Activated T-cell treated with anti-CD3 and anti-CD28 coated beads, Interleukin-2, amount 50 U/mL, for 72 hours (primary cell): ENCODE data around the gene CNBD2. TPM values are rescaled to one million over a fixed set of nuclear protein-coding genes. Genes with fewer than 3 reads are reported as not detected.
"Not testable (repeated sequence)": the region's sequence is repeated elsewhere in the genome, so short reads cannot be mapped to it uniquely, and the experiment has no call there.

ENCODE experiments used
- ATAC-seq, 2 donors: fragments of 150-1000 bp; cut with Tn5 transposase; replicated peaks in 1 of 2; 2 replicates each; pipeline ENCODE4 v1.10.0; 2021; ENCODE audit warnings: moderate library complexity in 2 of 2, mild to moderate bottlenecking in 1 of 2
- DNase-seq, 2 donors: peaks; one replicate each; pipeline ENCODE4 v3.0.0; 2021 to 2022; ENCODE audit warnings: mixed read lengths in 1 of 2
- H3K27ac Mint-ChIP-seq: one replicate; pipeline ENCODE4 v1.8.0; 2022; ENCODE audit warnings: mild to moderate bottlenecking, moderate library complexity, mixed read lengths
- H3K27me3 Mint-ChIP-seq: one replicate; pipeline ENCODE4 v1.8.0; 2022; ENCODE audit warnings: low read depth, mixed read lengths
- H3K36me3 Mint-ChIP-seq, 2 donors: one replicate each; pipeline ENCODE4 v1.8.0; 2022; ENCODE audit warnings: mixed read lengths in 2 of 2, mild to moderate bottlenecking in 1 of 2; ENCODE audit not compliant: insufficient read depth in 2 of 2
- H3K4me1 Mint-ChIP-seq: one replicate; pipeline ENCODE4 v1.8.0; 2022; ENCODE audit warnings: low read depth, mixed read lengths
- H3K4me3 Mint-ChIP-seq, 2 donors: one replicate each; pipeline ENCODE4 v1.8.0; 2022; ENCODE audit warnings: mild to moderate bottlenecking in 2 of 2, mixed read lengths in 2 of 2, moderate library complexity in 2 of 2
- H3K9me3 Mint-ChIP-seq, 2 donors: one replicate each; pipeline ENCODE4 v1.8.0; 2022; ENCODE audit warnings: mixed read lengths in 2 of 2
- total RNA-seq, 2 donors: library from RNA; stranded (reverse); gene quantifications; one replicate each; pipeline ENCODE4 v1.2.3, GENCODE V29; 2022

Gene CNBD2
- total RNA-seq, 2 donors from 2014 or later, result 8.4 to 10.2 TPM

DNA sequence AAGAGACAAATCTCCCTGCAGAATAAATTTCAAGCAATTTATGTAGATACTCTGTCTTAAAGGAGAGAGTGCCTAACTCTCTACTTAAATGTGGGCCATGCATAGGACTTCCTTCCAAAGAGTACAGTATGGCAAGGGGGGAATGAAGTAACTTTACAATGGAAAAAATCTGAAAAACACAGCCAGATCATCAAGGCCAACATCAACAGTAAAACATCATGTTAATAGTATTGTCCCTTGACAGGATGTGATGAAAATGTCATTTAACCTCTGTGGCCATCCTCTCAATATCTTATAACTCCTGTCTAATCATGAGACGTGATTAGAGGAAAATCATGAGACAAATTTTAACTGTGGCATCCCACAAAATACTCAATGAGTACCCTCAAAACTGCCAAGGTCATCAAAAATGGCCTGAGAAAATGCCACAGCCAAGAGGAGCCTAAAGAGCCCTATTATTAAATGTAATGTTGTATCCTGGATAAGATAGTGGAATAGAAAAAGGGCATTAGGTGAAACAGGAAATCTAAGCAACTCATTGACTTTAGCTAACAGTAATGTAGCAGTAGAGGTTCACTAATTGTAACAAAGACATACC is 47.5 kb downstream of the CNBD2 start:
- H3K27ac Mint-ChIP-seq, result no peak overlapping the region
- no peak overlapping the region for H3K4me3 Mint-ChIP-seq
- no peaks in the 10 kb centered on the region for H3K27me3 Mint-ChIP-seq
- no peaks in the 10 kb centered on the region for H3K9me3 Mint-ChIP-seq
- DNase-seq, result no peak
- ATAC-seq, result no peak
- no peaks in the 10 kb centered on the region for H3K4me1 Mint-ChIP-seq
- H3K36me3 Mint-ChIP-seq, result no peaks in the 10 kb centered on the region

DNA sequence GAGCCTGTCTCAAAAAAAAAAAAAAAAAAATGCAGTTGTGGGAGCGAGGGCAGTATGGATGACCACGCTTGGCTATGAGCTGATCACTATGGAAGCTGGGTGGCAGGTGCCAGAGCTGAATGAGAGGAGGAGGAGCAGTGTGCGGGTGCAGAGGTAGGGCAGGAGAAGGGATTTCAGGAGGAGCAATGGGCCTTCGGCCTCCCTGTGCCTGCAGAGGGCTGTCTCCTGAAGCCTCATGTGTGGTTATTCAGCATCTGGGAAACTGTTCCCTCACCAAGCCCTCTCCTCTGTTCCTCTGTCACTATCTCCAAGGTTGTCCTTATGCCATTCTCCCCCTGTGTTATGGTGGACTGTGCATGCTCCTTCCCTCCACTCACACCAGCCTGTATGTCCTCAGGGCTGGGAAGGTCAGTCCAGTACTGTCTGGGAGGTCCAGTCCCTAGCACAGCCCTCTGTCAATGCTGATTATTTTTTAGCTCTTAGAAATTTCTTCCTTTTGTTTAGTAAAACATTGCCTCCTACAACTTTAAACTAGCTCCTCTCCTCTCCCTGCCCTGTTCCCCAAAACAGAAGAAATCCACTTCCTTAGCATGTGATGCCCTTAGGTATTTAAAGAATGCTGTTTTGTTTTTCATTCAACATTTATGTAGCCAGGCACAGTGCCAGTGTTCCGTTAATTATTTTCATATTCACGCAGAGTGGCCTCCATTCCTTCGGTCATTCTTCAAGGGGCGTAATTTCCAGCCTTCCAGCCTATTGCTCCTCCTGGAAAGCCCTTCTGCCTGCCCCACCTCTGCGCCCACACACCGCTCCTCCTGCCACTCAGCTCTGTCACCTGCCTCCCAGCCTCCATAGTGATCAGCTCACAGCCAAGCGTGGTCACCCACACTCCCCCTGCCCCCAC is 48.9 kb downstream of the CNBD2 start:
- H3K36me3 Mint-ChIP-seq, result no peaks in the 10 kb centered on the region
- H3K27me3 Mint-ChIP-seq, result no peaks in the 10 kb centered on the region
- H3K27ac Mint-ChIP-seq, result no peak overlapping the region
- no peaks in the 10 kb centered on the region for H3K4me1 Mint-ChIP-seq
- no peak overlapping the region for H3K4me3 Mint-ChIP-seq
- no peak for DNase-seq
- no peak for ATAC-seq
- H3K9me3 Mint-ChIP-seq, result no peaks in the 10 kb centered on the region

GRCh38 chr20:36018208-36018988 is 50.0 kb downstream of the CNBD2 start:
- Mint-ChIP-seq H3K9me3 (no peaks in the 10 kb centered on the region), H3K4me1 (no peaks in the 10 kb centered on the region), H3K27me3 (no peaks in the 10 kb centered on the region), H3K27ac (no peak overlapping the region), H3K4me3 (no peak overlapping the region), H3K36me3 (no peaks in the 10 kb centered on the region)
- ATAC-seq, result no peak
- DNase-seq, result no peak

DNA sequence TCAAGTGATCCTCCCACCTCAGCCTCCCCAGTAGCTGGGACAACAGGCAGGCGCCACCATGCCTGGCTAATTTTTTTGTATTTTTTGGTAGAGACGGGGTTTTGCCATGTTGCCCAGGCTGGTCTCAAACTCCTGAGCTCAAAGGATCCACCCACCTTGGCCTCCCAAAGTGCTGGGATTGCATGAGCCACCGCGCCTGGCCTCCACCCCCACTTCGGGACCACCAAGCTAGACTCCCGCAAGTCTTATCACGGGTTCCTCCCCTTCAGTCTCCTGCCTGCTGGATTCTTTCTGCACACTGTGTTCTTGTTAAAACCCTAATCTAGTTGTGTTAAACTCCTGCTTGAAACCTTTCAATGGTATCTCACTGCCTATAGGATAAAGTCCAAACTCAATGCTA is 57.7 kb downstream of the CNBD2 start:
- H3K36me3 Mint-ChIP-seq, ATAC-seq, H3K4me1 Mint-ChIP-seq, H3K27ac Mint-ChIP-seq, H3K27me3 Mint-ChIP-seq, H3K9me3 Mint-ChIP-seq, H3K4me3 Mint-ChIP-seq, DNase-seq: not testable (repeated sequence)

DNA sequence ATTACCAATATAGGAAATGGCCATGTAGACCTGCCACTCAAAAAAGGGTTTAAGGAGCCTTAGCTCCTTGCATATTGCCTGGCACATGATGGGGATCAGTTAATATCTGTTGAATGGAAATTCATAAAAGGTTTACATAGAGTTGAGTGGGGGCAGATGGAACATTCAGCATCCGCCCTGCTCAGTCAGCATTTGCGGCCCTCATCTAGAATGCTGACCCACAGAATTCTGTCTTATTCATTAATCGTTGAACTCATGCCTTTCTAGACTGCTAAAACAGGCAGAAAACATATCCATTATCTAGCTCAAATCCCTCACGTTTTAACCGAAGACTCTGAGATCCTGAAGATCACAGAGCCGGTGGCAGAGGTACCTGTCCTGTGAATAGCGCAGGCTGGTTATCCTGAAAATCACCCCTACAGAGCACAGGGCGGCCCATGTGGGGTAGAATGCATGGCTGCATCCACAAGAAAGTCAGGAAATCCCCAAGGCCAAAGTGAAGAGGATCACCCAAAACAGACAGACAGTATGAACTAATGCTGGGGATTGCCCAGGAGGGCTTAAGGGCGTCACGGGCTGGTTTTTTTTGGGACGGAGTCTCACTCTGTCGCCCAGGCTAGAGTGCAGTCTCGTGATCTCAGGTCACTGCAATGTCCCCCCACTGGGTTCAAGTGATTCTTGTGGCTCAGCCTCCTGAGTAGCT is 59.9 kb downstream of the CNBD2 start:
- H3K9me3 Mint-ChIP-seq, result no peaks in the 10 kb centered on the region
- ATAC-seq (no peak), DNase-seq (no peak)
- H3K4me1 Mint-ChIP-seq, result no peaks in the 10 kb centered on the region
- no peak overlapping the region for H3K27ac Mint-ChIP-seq
- H3K27me3 Mint-ChIP-seq, result no peaks in the 10 kb centered on the region
- H3K4me3 Mint-ChIP-seq, result no peak overlapping the region
- no peaks in the 10 kb centered on the region for H3K36me3 Mint-ChIP-seq

- H3K9me3 Mint-ChIP-seq, result no peaks in the 10 kb centered on the region
- no peaks in the 10 kb centered on the region for H3K4me1 Mint-ChIP-seq
- DNase-seq, result no peak
- H3K4me3 Mint-ChIP-seq, result no peak overlapping the region
- ATAC-seq, result no peak
- no peaks in the 10 kb centered on the region for H3K36me3 Mint-ChIP-seq
- no peak overlapping the region for H3K27ac Mint-ChIP-seq
- H3K27me3 Mint-ChIP-seq, result no peaks in the 10 kb centered on the region
These were observed 61.8 kb downstream of the CNBD2 start for GRCh38 chr20:36030149-36030548.

DNA sequence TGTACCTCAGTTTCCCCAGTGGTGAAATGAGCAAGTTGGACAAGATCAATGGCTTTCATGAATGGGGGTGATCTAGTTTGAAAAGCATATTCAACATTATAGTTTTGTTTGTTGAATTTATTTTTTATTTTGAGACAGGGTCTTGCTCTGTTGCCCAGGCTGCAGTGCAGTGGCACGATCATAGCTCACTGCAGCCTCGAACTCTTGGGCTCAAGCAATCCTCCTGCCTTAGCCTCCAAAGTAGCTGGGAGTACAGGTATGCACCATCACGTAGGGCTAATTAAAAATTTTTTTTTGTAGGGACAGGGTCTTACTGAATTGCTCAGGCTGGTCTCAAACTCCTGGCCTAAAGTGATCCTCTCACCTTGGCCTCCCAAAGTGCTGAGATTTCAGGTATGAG is 63.4 kb downstream of the CNBD2 start:
- no peak overlapping the region for H3K4me3 Mint-ChIP-seq

GRCh38 chr20:36034875-36035274 is 66.5 kb downstream of the CNBD2 start:
- no peaks in the 10 kb centered on the region for H3K9me3 Mint-ChIP-seq
- no peaks in the 10 kb centered on the region for H3K36me3 Mint-ChIP-seq
- ATAC-seq (no peak), DNase-seq (no peak)
- H3K4me1 Mint-ChIP-seq, result no peaks in the 10 kb centered on the region
- no peaks in the 10 kb centered on the region for H3K27me3 Mint-ChIP-seq
- H3K4me3 Mint-ChIP-seq, result no peak overlapping the region
- no peak overlapping the region for H3K27ac Mint-ChIP-seq

More for the DNA sequence above, 63.4 kb downstream of the CNBD2 start:
- Mint-ChIP-seq H3K27ac (no peak overlapping the region), H3K4me1 (no peaks in the 10 kb centered on the region), H3K9me3 (no peaks in the 10 kb centered on the region), H3K27me3 (no peaks in the 10 kb centered on the region), H3K36me3 (no peaks in the 10 kb centered on the region)
- ATAC-seq (no peak), DNase-seq (no peak)

DNA sequence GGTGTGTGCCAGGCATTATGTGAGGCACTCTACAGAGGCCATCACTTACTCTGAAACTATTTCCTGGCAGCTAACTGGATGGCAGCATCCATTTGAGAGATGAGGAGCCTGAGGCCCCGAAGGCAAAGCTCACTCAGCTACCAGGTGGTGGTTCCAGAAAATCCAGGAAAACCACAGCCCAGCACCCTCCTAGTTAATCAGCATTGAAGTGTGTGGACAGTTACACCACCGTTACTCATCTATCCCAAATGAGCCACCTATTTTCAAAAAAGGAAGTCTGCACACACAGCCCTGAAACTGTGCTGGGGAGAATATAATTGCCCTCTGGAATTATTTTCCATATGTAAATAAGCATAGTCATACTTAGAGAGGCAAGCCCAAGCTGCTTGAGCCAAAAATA is 67.4 kb downstream of the CNBD2 start:
- Mint-ChIP-seq H3K27me3 (no peaks in the 10 kb centered on the region), H3K9me3 (no peaks in the 10 kb centered on the region), H3K36me3 (no peaks in the 10 kb centered on the region), H3K27ac (no peak overlapping the region), H3K4me1 (no peaks in the 10 kb centered on the region), H3K4me3 (no peak overlapping the region)
- DNase-seq, result no peak
- ATAC-seq, result no peak

DNA sequence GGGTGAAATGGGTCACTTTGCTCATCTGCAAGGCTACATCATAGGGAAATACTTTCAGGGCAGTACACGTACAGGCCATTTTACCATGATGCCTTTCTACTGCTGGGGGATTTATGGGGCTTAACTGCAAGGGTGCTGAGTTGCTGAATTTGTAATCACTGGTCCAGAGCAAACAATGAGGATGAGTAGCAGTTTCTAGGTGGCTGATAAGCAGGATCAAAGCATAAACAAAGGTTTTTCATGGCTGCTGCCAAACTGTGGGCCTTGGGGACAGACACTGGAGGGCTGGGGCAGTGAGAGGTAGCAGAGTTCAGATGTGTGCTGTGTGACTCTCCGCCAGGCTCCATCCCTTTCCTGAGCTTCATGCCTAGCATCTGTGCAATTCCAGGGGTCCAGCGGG is 68.3 kb downstream of the CNBD2 start:
- Mint-ChIP-seq H3K9me3 (no peaks in the 10 kb centered on the region), H3K4me1 (no peaks in the 10 kb centered on the region), H3K27me3 (no peaks in the 10 kb centered on the region), H3K4me3 (no peak overlapping the region), H3K36me3 (no peaks in the 10 kb centered on the region), H3K27ac (no peak overlapping the region)
- ATAC-seq, result no peak
- no peak for DNase-seq

- H3K4me3 Mint-ChIP-seq, result no peak overlapping the region
- H3K36me3 Mint-ChIP-seq, result peaks cover 0 to 6% of the 10 kb centered on the region in 2 donors
- DNase-seq, result no peak
- no peak for ATAC-seq
- no peaks in the 10 kb centered on the region for H3K27me3 Mint-ChIP-seq
- no peaks in the 10 kb centered on the region for H3K9me3 Mint-ChIP-seq
- H3K27ac Mint-ChIP-seq, result no peak overlapping the region
- H3K4me1 Mint-ChIP-seq, result peaks cover 8% of the 10 kb centered on the region
These were observed 72.2 kb downstream of the CNBD2 start for GRCh38 chr20:36040571-36040970.

GRCh38 chr20:36043441-36043840 is 75.1 kb downstream of the CNBD2 start:
- Mint-ChIP-seq H3K27ac (no peak overlapping the region), H3K27me3 (no peaks in the 10 kb centered on the region)

More at GRCh38 chr20:36043441-36043840, 75.1 kb downstream of the CNBD2 start:
- Mint-ChIP-seq H3K9me3 (no peaks in the 10 kb centered on the region), H3K4me3 (no peak overlapping the region), H3K36me3 (peaks cover 6 to 11% of the 10 kb centered on the region in 2 donors), H3K4me1 (peaks cover 32% of the 10 kb centered on the region)
- ATAC-seq (peak in 1 of 2 donors; percentile 7), DNase-seq (no peak)
